Pulmonary artery endothelial cell (primary cell): ENCODE measurements around the gene TRUB1. TPM values are rescaled to one million over a fixed set of nuclear protein-coding genes. Genes with fewer than 3 reads are reported as not detected.
"Not testable (repeated sequence)": the region's sequence is repeated elsewhere in the genome, so short reads cannot be mapped to it uniquely, and the experiment has no call there.

Source experiments
- DNase-seq: peaks from one replicate; pipeline ENCODE4 v3.0.0-alpha.2; 2011; ENCODE audit warnings: low read depth, low spot score
- total RNA-seq: library from RNA; depleted of rRNA; stranded (reverse); fragments of >200 nt; gene quantifications from 2 replicates; pipeline ENCODE4 v1.2.3, GENCODE V29; 2014

TRUB1 gene
- total RNA-seq, 1 donor from 2014 or later = 26.2 TPM

GRCh38 chr10:114925587-114926586 is 12.1 kb upstream of the TRUB1 start:
- peak; percentile 36 for DNase-seq

GRCh38 chr10:114928818-114929217 is 9.2 kb upstream of the TRUB1 start:
- no peak for DNase-seq

GRCh38 chr10:114930320-114930719 is 7.7 kb upstream of the TRUB1 start:
- no peak for DNase-seq

- DNase-seq = no peak
Measured at GRCh38 chr10:114931072-114931679, 6.8 kb upstream of the TRUB1 start.

GRCh38 chr10:114932225-114932624 is 5.8 kb upstream of the TRUB1 start:
- DNase-seq = no peak

- no peak for DNase-seq
Measured at GRCh38 chr10:114932945-114933344, 5.0 kb upstream of the TRUB1 start.

GRCh38 chr10:114933588-114933987 is 4.4 kb upstream of the TRUB1 start:
- DNase-seq = no peak

- DNase-seq = not testable (repeated sequence)
Measured at GRCh38 chr10:114933995-114934394, 4.0 kb upstream of the TRUB1 start.

- DNase-seq = no peak
Measured at GRCh38 chr10:114938856-114939193, 830 bp downstream of the TRUB1 start.

- no peak for DNase-seq
Measured at GRCh38 chr10:114940735-114941134, 2.7 kb downstream of the TRUB1 start.

GRCh38 chr10:114943000-114943399 is 5.0 kb downstream of the TRUB1 start:
- no peak for DNase-seq

GRCh38 chr10:114953047-114953446 is 15.1 kb downstream of the TRUB1 start:
- DNase-seq = no peak

GRCh38 chr10:114955984-114956383 is 18.0 kb downstream of the TRUB1 start:
- DNase-seq = no peak

- no peak for DNase-seq
Measured at GRCh38 chr10:114956466-114956865, 18.5 kb downstream of the TRUB1 start.

- DNase-seq = no peak
Measured at GRCh38 chr10:114957122-114957521, 19.1 kb downstream of the TRUB1 start.

GRCh38 chr10:114957673-114958072 is 19.7 kb downstream of the TRUB1 start:
- DNase-seq = no peak

GRCh38 chr10:114962441-114962840 is 24.4 kb downstream of the TRUB1 start:
- no peak for DNase-seq

- no peak for DNase-seq
Measured at GRCh38 chr10:114963908-114964307, 25.9 kb downstream of the TRUB1 start.

- DNase-seq = peak; percentile 40
Measured at GRCh38 chr10:114967071-114967470, 29.1 kb downstream of the TRUB1 start.

- no peak for DNase-seq
Measured at GRCh38 chr10:114970515-114970914, 32.5 kb downstream of the TRUB1 start.

GRCh38 chr10:114973306-114973705 is 35.3 kb downstream of the TRUB1 start:
- DNase-seq = no peak

GRCh38 chr10:114973997-114974396 is 36.0 kb downstream of the TRUB1 start:
- no peak for DNase-seq

- no peak for DNase-seq
Measured at GRCh38 chr10:114974625-114975024, 36.6 kb downstream of the TRUB1 start.
